ENCODE measurements around the gene ZFP36L1. TPM values are rescaled to one million over a fixed set of nuclear protein-coding genes. Genes with fewer than 3 reads are reported as not detected.

Gene ZFP36L1
- polyA plus RNA-seq, 1 donor from 2014 or later, result 0.48 TPM

DNA sequence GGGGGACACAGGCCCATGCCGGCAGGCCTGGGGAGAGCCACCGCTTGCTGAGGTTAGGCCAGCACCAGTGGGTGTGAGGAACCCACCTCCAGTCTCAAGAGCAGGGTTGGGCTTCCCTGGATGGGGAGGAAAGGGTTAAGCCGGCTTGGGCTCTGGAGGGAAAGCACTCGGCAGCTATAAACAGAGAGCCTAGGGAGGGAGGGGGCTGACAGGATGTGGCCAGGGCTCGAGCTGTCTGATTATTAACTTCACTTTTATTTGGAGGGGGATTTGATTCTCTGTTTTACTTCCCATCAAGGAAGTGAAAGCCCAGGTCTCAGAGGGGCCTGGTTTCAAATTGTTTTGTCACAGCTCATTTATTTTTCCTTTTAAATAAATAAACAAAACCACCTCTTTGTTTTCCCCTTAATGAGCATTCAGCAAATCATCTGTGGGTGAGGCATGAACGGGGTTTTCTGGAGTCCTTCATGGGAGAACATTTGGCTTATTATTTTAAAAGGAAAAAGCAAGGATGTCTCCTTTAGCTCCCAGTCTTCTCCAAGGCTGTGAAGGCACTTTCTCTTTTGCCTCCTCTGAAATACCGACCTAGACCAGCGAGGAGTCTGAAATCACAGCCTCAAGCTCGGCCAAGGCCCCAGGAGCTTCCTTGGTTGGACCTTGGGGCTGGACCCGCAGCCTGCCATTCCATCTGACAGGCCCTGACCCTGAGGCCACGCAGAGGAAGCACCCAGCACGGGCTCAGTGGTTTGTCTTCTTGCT, 21.9 kb upstream of the ZFP36L1 start:
- H3F3A ChIP-seq (ENCODE audit: insufficient read depth, low read length, poor library complexity, severe bottlenecking), result no peaks in the 10 kb centered on the region
- H3K9me2 ChIP-seq (ENCODE audit: insufficient read depth, low read length), result no peaks in the 10 kb centered on the region
- H3K27ac ChIP-seq (ENCODE audit: low read length), result no peak overlapping the region
- H3K9ac ChIP-seq (ENCODE audit: low read length), result no peak overlapping the region
- H2AFZ ChIP-seq (ENCODE audit: low read depth, low read length), result no peak overlapping the region
- TF ChIP-seq, protein P1, sequence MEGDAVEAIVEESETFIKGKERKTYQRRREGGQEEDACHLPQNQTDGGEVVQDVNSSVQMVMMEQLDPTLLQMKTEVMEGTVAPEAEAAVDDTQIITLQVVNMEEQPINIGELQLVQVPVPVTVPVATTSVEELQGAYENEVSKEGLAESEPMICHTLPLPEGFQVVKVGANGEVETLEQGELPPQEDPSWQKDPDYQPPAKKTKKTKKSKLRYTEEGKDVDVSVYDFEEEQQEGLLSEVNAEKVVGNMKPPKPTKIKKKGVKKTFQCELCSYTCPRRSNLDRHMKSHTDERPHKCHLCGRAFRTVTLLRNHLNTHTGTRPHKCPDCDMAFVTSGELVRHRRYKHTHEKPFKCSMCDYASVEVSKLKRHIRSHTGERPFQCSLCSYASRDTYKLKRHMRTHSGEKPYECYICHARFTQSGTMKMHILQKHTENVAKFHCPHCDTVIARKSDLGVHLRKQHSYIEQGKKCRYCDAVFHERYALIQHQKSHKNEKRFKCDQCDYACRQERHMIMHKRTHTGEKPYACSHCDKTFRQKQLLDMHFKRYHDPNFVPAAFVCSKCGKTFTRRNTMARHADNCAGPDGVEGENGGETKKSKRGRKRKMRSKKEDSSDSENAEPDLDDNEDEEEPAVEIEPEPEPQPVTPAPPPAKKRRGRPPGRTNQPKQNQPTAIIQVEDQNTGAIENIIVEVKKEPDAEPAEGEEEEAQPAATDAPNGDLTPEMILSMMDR (IDR thresholded peaks at IDR 0.05; ENCODE audit: poor library complexity, severe bottlenecking), result no peak
- peak; percentile 24 for TF ChIP-seq SMC3 (conservative IDR thresholded peaks at IDR 0.05; ENCODE audit: poor library complexity)
- no peaks in the 10 kb centered on the region for H3K79me2 ChIP-seq (replicated peaks; ENCODE audit: insufficient read depth, low read length)
- H3K4me2 ChIP-seq (ENCODE audit: low read length), result no peak overlapping the region
- H3K27me3 ChIP-seq (ENCODE audit: insufficient read depth, low read depth, low read length), result no peaks in the 10 kb centered on the region
- H3K36me3 ChIP-seq (ENCODE audit: insufficient read depth, low read length), result no peaks in the 10 kb centered on the region
- H3K9me3 ChIP-seq (ENCODE audit: low read length), result no peaks in the 10 kb centered on the region
- no peak overlapping the region for H3K4me3 ChIP-seq (ENCODE audit: low read length)
- H4K20me1 ChIP-seq (ENCODE audit: insufficient read depth), result no peaks in the 10 kb centered on the region

DNA sequence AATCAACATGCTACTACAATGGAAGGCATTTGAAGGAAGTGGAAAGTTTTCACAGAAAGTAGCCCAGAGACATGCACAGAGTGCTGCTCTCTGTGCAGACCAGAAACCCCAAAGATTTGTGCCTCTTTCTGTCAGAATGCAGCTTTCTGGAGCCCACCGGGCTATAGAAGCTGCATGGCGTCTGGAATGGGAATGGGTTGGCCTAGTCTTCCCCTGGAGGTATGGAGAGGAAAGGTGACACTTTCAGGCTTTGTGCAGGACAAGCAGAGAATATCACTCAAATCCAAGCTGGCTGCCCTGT, 21.3 kb upstream of the ZFP36L1 start:
- no peaks in the 10 kb centered on the region for H3K79me2 ChIP-seq (replicated peaks; ENCODE audit: insufficient read depth, low read length)
- H3K9me3 ChIP-seq (ENCODE audit: low read length), result no peaks in the 10 kb centered on the region
- no peaks in the 10 kb centered on the region for H3K36me3 ChIP-seq (ENCODE audit: insufficient read depth, low read length)
- no peaks in the 10 kb centered on the region for H3K9me2 ChIP-seq (ENCODE audit: insufficient read depth, low read length)
- H3K4me3 ChIP-seq (ENCODE audit: low read length), result no peak overlapping the region
- no peaks in the 10 kb centered on the region for H3K27me3 ChIP-seq (ENCODE audit: insufficient read depth, low read depth, low read length)
- no peak overlapping the region for H3K27ac ChIP-seq (ENCODE audit: low read length)
- H2AFZ ChIP-seq (ENCODE audit: low read depth, low read length), result no peak overlapping the region
- H3K9ac ChIP-seq (ENCODE audit: low read length), result no peak overlapping the region
- H3F3A ChIP-seq (ENCODE audit: insufficient read depth, low read length, poor library complexity, severe bottlenecking), result no peaks in the 10 kb centered on the region
- H4K20me1 ChIP-seq (ENCODE audit: insufficient read depth), result no peaks in the 10 kb centered on the region
- no peak overlapping the region for H3K4me2 ChIP-seq (ENCODE audit: low read length)
- TF ChIP-seq POLR2AphosphoS5 (IDR thresholded peaks at IDR 0.05), result no peak
- TF ChIP-seq, protein P2, sequence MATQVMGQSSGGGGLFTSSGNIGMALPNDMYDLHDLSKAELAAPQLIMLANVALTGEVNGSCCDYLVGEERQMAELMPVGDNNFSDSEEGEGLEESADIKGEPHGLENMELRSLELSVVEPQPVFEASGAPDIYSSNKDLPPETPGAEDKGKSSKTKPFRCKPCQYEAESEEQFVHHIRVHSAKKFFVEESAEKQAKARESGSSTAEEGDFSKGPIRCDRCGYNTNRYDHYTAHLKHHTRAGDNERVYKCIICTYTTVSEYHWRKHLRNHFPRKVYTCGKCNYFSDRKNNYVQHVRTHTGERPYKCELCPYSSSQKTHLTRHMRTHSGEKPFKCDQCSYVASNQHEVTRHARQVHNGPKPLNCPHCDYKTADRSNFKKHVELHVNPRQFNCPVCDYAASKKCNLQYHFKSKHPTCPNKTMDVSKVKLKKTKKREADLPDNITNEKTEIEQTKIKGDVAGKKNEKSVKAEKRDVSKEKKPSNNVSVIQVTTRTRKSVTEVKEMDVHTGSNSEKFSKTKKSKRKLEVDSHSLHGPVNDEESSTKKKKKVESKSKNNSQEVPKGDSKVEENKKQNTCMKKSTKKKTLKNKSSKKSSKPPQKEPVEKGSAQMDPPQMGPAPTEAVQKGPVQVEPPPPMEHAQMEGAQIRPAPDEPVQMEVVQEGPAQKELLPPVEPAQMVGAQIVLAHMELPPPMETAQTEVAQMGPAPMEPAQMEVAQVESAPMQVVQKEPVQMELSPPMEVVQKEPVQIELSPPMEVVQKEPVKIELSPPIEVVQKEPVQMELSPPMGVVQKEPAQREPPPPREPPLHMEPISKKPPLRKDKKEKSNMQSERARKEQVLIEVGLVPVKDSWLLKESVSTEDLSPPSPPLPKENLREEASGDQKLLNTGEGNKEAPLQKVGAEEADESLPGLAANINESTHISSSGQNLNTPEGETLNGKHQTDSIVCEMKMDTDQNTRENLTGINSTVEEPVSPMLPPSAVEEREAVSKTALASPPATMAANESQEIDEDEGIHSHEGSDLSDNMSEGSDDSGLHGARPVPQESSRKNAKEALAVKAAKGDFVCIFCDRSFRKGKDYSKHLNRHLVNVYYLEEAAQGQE (IDR thresholded peaks at IDR 0.05; ENCODE audit: borderline replicate concordance), result no peak
- TF ChIP-seq SMC3 (conservative IDR thresholded peaks at IDR 0.05; ENCODE audit: poor library complexity), result no peak
- no peak for TF ChIP-seq TAF1 (IDR thresholded peaks at IDR 0.05; ENCODE audit: low read depth)
- no peak for TF ChIP-seq EP300 (conservative IDR thresholded peaks at IDR 0.05; ENCODE audit: poor library complexity, severe bottlenecking)
- TF ChIP-seq, protein P1 (IDR thresholded peaks at IDR 0.05; ENCODE audit: poor library complexity, severe bottlenecking), result no peak
- no peak for TF ChIP-seq EZH2 (IDR thresholded peaks at IDR 0.05; ENCODE audit: borderline replicate concordance, insufficient read depth, low read length, poor library complexity, severe bottlenecking)
- no peak for TF ChIP-seq RAD21 (conservative IDR thresholded peaks at IDR 0.05)
- no peak for TF ChIP-seq MXI1 (conservative IDR thresholded peaks at IDR 0.05; ENCODE audit: poor library complexity, severe bottlenecking)

All from neural cell (in vitro differentiated cells).